HepG2 (cell line): ENCODE results near the gene OR8S1. TPM values are rescaled to one million over a fixed set of nuclear protein-coding genes. Genes with fewer than 3 reads are reported as not detected.

Experiments used
- ATAC-seq: fragments of 200-7000 bp; cut with Tn5 transposase; 3 replicates; pipeline ENCODE4 v1.9.1; 2020; ENCODE audit warnings: mild to moderate bottlenecking, moderate library complexity
- BruUV-seq: library from RNA; stranded (reverse); fragments of 400-500 nt; replicated peaks from 2 replicates; lab custom pipeline; 2021; lab: Mats Ljungman, UMichigan
- CTCF ChIA-PET: fragments of 300-600 bp; formaldehyde crosslinking; extraction: SDS; loops from one replicate; lab custom pipeline; 2021; ENCODE audit warnings: low total read pairs, inconsistent platforms, low intra/inter-chr PET ratio; lab: Yijun Ruan, JAX
- POLR2A ChIA-PET: fragments of 350-600 bp; sonication (Branson Sonifier 250); formaldehyde crosslinking; loops from one replicate; lab custom pipeline; 2020; ENCODE audit warnings: antibody characterized with exemption, inconsistent platforms; lab: Yijun Ruan, JAX
- DNase-seq: peaks from one replicate; pipeline ENCODE4 v3.0.0-alpha.2; 2015; ENCODE audit warnings: low spot score
- FAIRE-seq: peaks from 3 replicates; lab custom pipeline; 2011; peaks lifted over from hg19 to GRCh38; lab: Jason Lieb, UNC
- H2AFZ ChIP-seq: one replicate; pipeline ENCODE4 v1.6.1; 2011; ENCODE audit warnings: low read length, inconsistent platforms
- H3K27ac ChIP-seq: fragments of 300-600 bp; 3 replicates; pipeline ENCODE4 v1.8.0; 2011; ENCODE audit warnings: mixed run types, mild to moderate bottlenecking, mixed read lengths, low read length, inconsistent platforms; ENCODE audit not compliant: insufficient read depth; ENCODE audit errors: extremely low read length
- H3K27me3 ChIP-seq, 2 experiments: fragments of 200-600 bp in 1 of 2; 2 replicates in 1 of 2; 3 replicates in 1 of 2; pipeline versions ENCODE4 v1.6.0 to v1.8.0; 2011; ENCODE audit warnings: low read length in 2 of 2, mild to moderate bottlenecking in 2 of 2, moderate library complexity in 2 of 2, inconsistent platforms in 1 of 2; ENCODE audit not compliant: insufficient read depth in 2 of 2, control insufficient read depth in 1 of 2
- H3K36me3 ChIP-seq, 2 experiments: fragments of 200-600 bp in 1 of 2; replicated peaks in 1 of 2; 2 replicates in 1 of 2; 3 replicates in 1 of 2; pipeline versions ENCODE4 v1.5.1 to v1.8.0; 2011; ENCODE audit warnings: low read length in 2 of 2, inconsistent platforms in 1 of 2; ENCODE audit not compliant: insufficient read depth in 2 of 2, control insufficient read depth in 1 of 2
- H3K4me1 ChIP-seq: 2 replicates; pipeline ENCODE4 v1.5.1; 2012; ENCODE audit warnings: low read length, inconsistent platforms; ENCODE audit not compliant: insufficient read depth
- H3K4me2 ChIP-seq: 2 replicates; pipeline ENCODE4 v1.6.0; 2011; ENCODE audit warnings: low read depth, low read length, inconsistent platforms
- H3K4me3 ChIP-seq, 3 experiments: fragments of 200-600 bp in 1 of 3; sonication (generic), shearing (Covaris generic) in 1 of 3; replicated peaks in 1 of 3; 2 replicates each; pipeline ENCODE4 v1.5.1; 2011 to 2016; ENCODE audit warnings: low read length in 3 of 3, inconsistent platforms in 2 of 3, low read depth in 2 of 3, mild to moderate bottlenecking in 2 of 3, control low read depth in 1 of 3, mixed read lengths in 1 of 3; ENCODE audit not compliant: insufficient read depth in 1 of 3
- H3K79me2 ChIP-seq: one replicate; pipeline ENCODE4 v1.6.1; 2011; ENCODE audit warnings: low read length, inconsistent platforms; ENCODE audit not compliant: insufficient read depth
- H3K9ac ChIP-seq: 2 replicates; pipeline ENCODE4 v1.6.0; 2011; ENCODE audit warnings: mild to moderate bottlenecking, low read depth, low read length, inconsistent platforms; ENCODE audit not compliant: insufficient read depth
- H3K9me3 ChIP-seq: 2 replicates; pipeline ENCODE4 v1.5.1; 2012; ENCODE audit warnings: mild to moderate bottlenecking, low read length
- H4K20me1 ChIP-seq: 2 replicates; pipeline ENCODE4 v1.6.0; 2011; ENCODE audit warnings: inconsistent platforms, mild to moderate bottlenecking, low read length, moderate library complexity; ENCODE audit not compliant: insufficient read depth
- ARNT ChIP-seq: fragments of 450-650 bp; IDR thresholded peaks from 2 replicates; pipeline ENCODE4 v1.6.1; 2017
- CC2D1A ChIP-seq: sonication (generic); formaldehyde crosslinking; IDR thresholded peaks from 2 replicates; pipeline ENCODE4 v1.8.1; 2023; ENCODE audit warnings: mild to moderate bottlenecking, missing genetic modification reagents
- CHD4 ChIP-seq: fragments of 200-600 bp; sonication (generic); IDR thresholded peaks from 2 replicates; pipeline ENCODE4 v1.7.0; 2017; ENCODE audit warnings: mild to moderate bottlenecking, low read length, borderline replicate concordance
- KLF6 ChIP-seq: IDR thresholded peaks from 2 replicates; pipeline ENCODE4 v1.8.0; 2016; ENCODE audit warnings: missing biosample characterization, missing genetic modification reagents
- LRRFIP1 ChIP-seq: sonication (generic); formaldehyde crosslinking; conservative IDR thresholded peaks from 2 replicates; pipeline ENCODE4 v1.4.0; 2020; ENCODE audit warnings: missing genetic modification reagents
- NR3C1 ChIP-seq: sonication (generic); formaldehyde crosslinking; IDR thresholded peaks from 2 replicates; pipeline ENCODE4 v1.4.0; 2020; ENCODE audit warnings: missing genetic modification reagents
- TP53 ChIP-seq: sonication (generic); formaldehyde crosslinking; conservative IDR thresholded peaks from 2 replicates; pipeline ENCODE4 v1.4.0; 2020; ENCODE audit warnings: missing genetic modification reagents
- U2AF1 ChIP-seq: fragments of 200-400 bp; formaldehyde crosslinking; optimal IDR thresholded peaks from 2 replicates; pipeline ENCODE3; 2017; ENCODE audit warnings: mild to moderate bottlenecking, low read depth, low read length
- ZBTB39 ChIP-seq: sonication (generic); formaldehyde crosslinking; IDR thresholded peaks from 2 replicates; pipeline ENCODE4 v1.5.0; 2020; ENCODE audit warnings: missing genetic modification reagents
- ZNF263 ChIP-seq: sonication (generic); formaldehyde crosslinking; IDR thresholded peaks from 2 replicates; pipeline ENCODE4 v1.4.0; 2020; ENCODE audit warnings: missing genetic modification reagents
- ZNF501 ChIP-seq: sonication (generic); formaldehyde crosslinking; IDR thresholded peaks from 2 replicates; pipeline ENCODE4 v1.5.1; 2020; ENCODE audit warnings: mild to moderate bottlenecking, moderate library complexity, missing genetic modification reagents
- ZNF512B ChIP-seq: sonication (generic); formaldehyde crosslinking; IDR thresholded peaks from 2 replicates; pipeline ENCODE4 v1.5.1; 2020; ENCODE audit warnings: missing genetic modification reagents, mild to moderate bottlenecking, borderline replicate concordance
- ZNF597 ChIP-seq: sonication (generic); formaldehyde crosslinking; IDR thresholded peaks from 2 replicates; pipeline ENCODE4 v1.5.0; 2020; ENCODE audit warnings: missing genetic modification reagents
- ZSCAN25 ChIP-seq: sonication (generic); formaldehyde crosslinking; IDR thresholded peaks from 2 replicates; pipeline ENCODE4 v1.8.0; 2022; ENCODE audit warnings: mild to moderate bottlenecking, missing genetic modification reagents
- WGBS: methylation state at CpG from one replicate; pipeline ENCODE4 v1.1.6; 2017; ENCODE audit warnings: low lambda C conversion rate; 5-methylcytosine and 5-hydroxymethylcytosine counted together
- in situ Hi-C: cut with HindIII; loops from 2 replicates; pipeline ENCODE4 v1.10.0; 2017; ENCODE audit warnings: low pct_unique_long_range_greater_than_20kb; ENCODE audit not compliant: extremely low pct_ligation_motif_present
- intact Hi-C: fragments of 100-400 bp; cut with micrococcal nuclease; formaldehyde crosslinking; loops from one replicate; pipeline ENCODE4 v1.10.0; 2022; ENCODE audit not compliant: unreplicated experiment
- polyA plus RNA-seq, 8 experiments: library from polyadenylated mRNA; depleted of rRNA in 3 of 8; stranded (reverse) in 7 of 8; unstranded in 1 of 8; fragments of >200 nt; fragmentation: Illumina TruSeq in 4 of 8; extraction: Trizol in 4 of 8; gene quantifications; 2 replicates each; pipeline versions ENCODE4 v1.2.1 to v1.2.3, GENCODE V29; 2011 to 2016; ENCODE audit warnings: low read depth in 4 of 8, missing spikeins in 1 of 8, mixed read lengths in 1 of 8; ENCODE audit not compliant: insufficient read depth in 1 of 8
- total RNA-seq, 5 experiments: library from RNA; depleted of rRNA; stranded (reverse); fragments of >200 nt; fragmentation: Illumina TruSeq; extraction: Trizol; gene quantifications; 2 replicates each; pipeline ENCODE4 v1.2.3, GENCODE V29; 2016; ENCODE audit warnings: low read depth in 1 of 5

OR8S1 gene
- total and polyA plus RNA-seq, 2 of the 13 experiments (the other 11 are each of a cell fraction or from before 2014, with no cell fraction given) = not detected

- no TSS peak for BruUV-seq
- CTCF ChIA-PET = no interaction called here
- H3K27ac ChIP-seq = no peak within 1 kb of the TSS
- no peak within 1 kb of the TSS for H3K4me2 ChIP-seq
- no peaks in the 10 kb centered on the region for H3K79me2 ChIP-seq
- H3K27me3 ChIP-seq = peaks cover 2 to 18% of the 10 kb centered on the region in 2 experiments; a peak in 2 of 5 replicates
- intact Hi-C loops = no loop called here
- H3K4me1 ChIP-seq = no peaks in the 10 kb centered on the region
- no peak within 1 kb of the TSS for H2AFZ ChIP-seq
- TF ChIP-seq CC2D1A (CRISPR knock-in tag) = no peak
- TF ChIP-seq ZNF512B (CRISPR knock-in tag) = no peak
- no peak for TF ChIP-seq TP53
- no peak for TF ChIP-seq KLF6 (CRISPR knock-in tag)
- no peak for TF ChIP-seq LRRFIP1 (CRISPR knock-in tag)
- TF ChIP-seq ARNT = no peak
- TF ChIP-seq ZNF597 (CRISPR knock-in tag) = no peak
- no peak for TF ChIP-seq CHD4
- no peak for TF ChIP-seq U2AF1
- TF ChIP-seq ZSCAN25 = no peak
- TF ChIP-seq ZNF501 (CRISPR knock-in tag) = no peak
- no peak for TF ChIP-seq NR3C1 (CRISPR knock-in tag)
- TF ChIP-seq ZBTB39 (CRISPR knock-in tag) = no peak
- TF ChIP-seq ZNF263 = no peak
- in situ Hi-C loops = no loop called here
- POLR2A ChIA-PET = no interaction called here
- H3K36me3 ChIP-seq = no peaks in the 10 kb centered on the region
- no peak within 1 kb of the TSS for H3K4me3 ChIP-seq
- H4K20me1 ChIP-seq = no peaks in the 10 kb centered on the region
- FAIRE-seq (no peak), ATAC-seq (no peak), DNase-seq (no peak)
- H3K9me3 ChIP-seq = no peaks in the 10 kb centered on the region
- no peak within 1 kb of the TSS for H3K9ac ChIP-seq
- WGBS = 0% methylated on average over 1 of the region's 1 CpG
Measured at GRCh38 chr12:48569946-48570345, 44.5 kb downstream of the OR8S1 start, which contains the start of gene LALBA. Gene LALBA (minus strand): TSS chr12:48570046. CDS start chr12:48570020, 26 bp downstream.
